Ishikawa (cell line): ENCODE measurements around the gene SLC25A33.

Experiments used
- CEBPB ChIP-seq: IDR thresholded peaks from 2 replicates; pipeline ENCODE4 v1.6.1; 2012
- EGR1 ChIP-seq: IDR thresholded peaks from 2 replicates; pipeline ENCODE4 v1.6.1; 2012
- EP300 ChIP-seq: IDR thresholded peaks from 2 replicates; pipeline ENCODE4 v1.6.1; 2012; ENCODE audit warnings: borderline replicate concordance
- FOXM1 ChIP-seq: IDR thresholded peaks from 2 replicates; pipeline ENCODE4 v1.6.1; 2012; ENCODE audit warnings: low read depth, borderline replicate concordance
- NFIC ChIP-seq: IDR thresholded peaks from 2 replicates; pipeline ENCODE4 v1.6.1; 2012
- RAD21 ChIP-seq: IDR thresholded peaks from 2 replicates; pipeline ENCODE4 v1.6.1; 2012; ENCODE audit warnings: low read depth
- TAF1 ChIP-seq: IDR thresholded peaks from 2 replicates; pipeline ENCODE4 v1.6.1; 2012; ENCODE audit warnings: low read depth, mild to moderate bottlenecking
- TEAD4 ChIP-seq: IDR thresholded peaks from 2 replicates; pipeline ENCODE4 v1.6.1; 2012
- YY1 ChIP-seq: IDR thresholded peaks from 2 replicates; pipeline ENCODE4 v1.6.1; 2012; ENCODE audit warnings: low read depth
- ZBTB7A ChIP-seq: IDR thresholded peaks from 2 replicates; pipeline ENCODE4 v1.6.1; 2012; ENCODE audit warnings: low read depth
- TF ChIP-seq, protein P1 (sequence below): IDR thresholded peaks from 2 replicates; pipeline ENCODE4 v1.6.1; 2012
- TF ChIP-seq, protein P2 (sequence below): IDR thresholded peaks from 2 replicates; pipeline ENCODE4 v1.6.1; 2012
- TF ChIP-seq, protein P3 (sequence below): IDR thresholded peaks from 2 replicates; pipeline ENCODE4 v1.6.1; 2012; ENCODE audit warnings: low read depth, mild to moderate bottlenecking

DNA sequence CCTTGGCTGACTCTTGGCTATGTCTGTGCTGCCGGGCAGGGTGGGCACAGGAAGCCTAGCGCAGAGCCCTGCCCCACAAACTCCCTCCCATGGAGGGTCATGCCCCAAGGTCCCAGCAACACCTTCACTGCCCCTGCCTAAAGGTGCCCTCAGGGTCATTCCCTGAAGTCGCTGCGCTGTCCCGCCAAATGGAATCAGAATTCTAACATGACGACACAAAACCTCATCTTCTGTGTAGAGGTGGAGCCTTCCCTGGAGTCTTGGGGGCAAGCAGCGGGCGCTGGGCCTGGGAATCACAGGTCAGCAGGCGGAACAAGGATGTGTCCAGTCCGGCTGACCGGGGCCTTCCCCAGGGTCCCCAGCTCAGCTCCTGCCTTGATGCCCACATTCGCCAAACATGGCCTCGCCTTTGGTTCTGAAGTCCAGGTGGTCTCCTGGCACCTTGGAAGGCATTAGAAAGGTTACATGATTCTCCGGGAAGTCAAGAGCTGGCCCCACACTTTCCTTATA is 66.7 kb downstream of the SLC25A33 start:
- TF ChIP-seq YY1 (no peak), NFIC (no peak), RAD21 (no peak), FOXM1 (no peak), CEBPB (no peak), EGR1 (no peak), TEAD4 (no peak), TAF1 (no peak), EP300 (no peak), ZBTB7A (no peak)
- TF ChIP-seq, protein P1, sequence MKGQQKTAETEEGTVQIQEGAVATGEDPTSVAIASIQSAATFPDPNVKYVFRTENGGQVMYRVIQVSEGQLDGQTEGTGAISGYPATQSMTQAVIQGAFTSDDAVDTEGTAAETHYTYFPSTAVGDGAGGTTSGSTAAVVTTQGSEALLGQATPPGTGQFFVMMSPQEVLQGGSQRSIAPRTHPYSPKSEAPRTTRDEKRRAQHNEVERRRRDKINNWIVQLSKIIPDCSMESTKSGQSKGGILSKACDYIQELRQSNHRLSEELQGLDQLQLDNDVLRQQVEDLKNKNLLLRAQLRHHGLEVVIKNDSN: no peak
- TF ChIP-seq, protein P2, sequence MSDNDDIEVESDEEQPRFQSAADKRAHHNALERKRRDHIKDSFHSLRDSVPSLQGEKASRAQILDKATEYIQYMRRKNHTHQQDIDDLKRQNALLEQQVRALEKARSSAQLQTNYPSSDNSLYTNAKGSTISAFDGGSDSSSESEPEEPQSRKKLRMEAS: no peak
- TF ChIP-seq, protein P3, sequence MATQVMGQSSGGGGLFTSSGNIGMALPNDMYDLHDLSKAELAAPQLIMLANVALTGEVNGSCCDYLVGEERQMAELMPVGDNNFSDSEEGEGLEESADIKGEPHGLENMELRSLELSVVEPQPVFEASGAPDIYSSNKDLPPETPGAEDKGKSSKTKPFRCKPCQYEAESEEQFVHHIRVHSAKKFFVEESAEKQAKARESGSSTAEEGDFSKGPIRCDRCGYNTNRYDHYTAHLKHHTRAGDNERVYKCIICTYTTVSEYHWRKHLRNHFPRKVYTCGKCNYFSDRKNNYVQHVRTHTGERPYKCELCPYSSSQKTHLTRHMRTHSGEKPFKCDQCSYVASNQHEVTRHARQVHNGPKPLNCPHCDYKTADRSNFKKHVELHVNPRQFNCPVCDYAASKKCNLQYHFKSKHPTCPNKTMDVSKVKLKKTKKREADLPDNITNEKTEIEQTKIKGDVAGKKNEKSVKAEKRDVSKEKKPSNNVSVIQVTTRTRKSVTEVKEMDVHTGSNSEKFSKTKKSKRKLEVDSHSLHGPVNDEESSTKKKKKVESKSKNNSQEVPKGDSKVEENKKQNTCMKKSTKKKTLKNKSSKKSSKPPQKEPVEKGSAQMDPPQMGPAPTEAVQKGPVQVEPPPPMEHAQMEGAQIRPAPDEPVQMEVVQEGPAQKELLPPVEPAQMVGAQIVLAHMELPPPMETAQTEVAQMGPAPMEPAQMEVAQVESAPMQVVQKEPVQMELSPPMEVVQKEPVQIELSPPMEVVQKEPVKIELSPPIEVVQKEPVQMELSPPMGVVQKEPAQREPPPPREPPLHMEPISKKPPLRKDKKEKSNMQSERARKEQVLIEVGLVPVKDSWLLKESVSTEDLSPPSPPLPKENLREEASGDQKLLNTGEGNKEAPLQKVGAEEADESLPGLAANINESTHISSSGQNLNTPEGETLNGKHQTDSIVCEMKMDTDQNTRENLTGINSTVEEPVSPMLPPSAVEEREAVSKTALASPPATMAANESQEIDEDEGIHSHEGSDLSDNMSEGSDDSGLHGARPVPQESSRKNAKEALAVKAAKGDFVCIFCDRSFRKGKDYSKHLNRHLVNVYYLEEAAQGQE: no peak
